Tibial nerve (tissue), 4 donors: ENCODE measurements around the gene USP5.

Source experiments
- CTCF ChIP-seq, 5 experiments: fragments of 200-600 bp in 3 of 5; fragments of 450-650 bp in 2 of 5; sonication (generic) in 3 of 5; IDR thresholded peaks; one replicate each; pipeline ENCODE4 v1.5.1; 2016 to 2019; ENCODE audit warnings: antibody characterized with exemption in 5 of 5, mild to moderate bottlenecking in 3 of 5, moderate library complexity in 2 of 5
- EP300 ChIP-seq, 2 donors: sonication (generic); formaldehyde crosslinking; IDR thresholded peaks; one replicate each; pipeline ENCODE4 v1.6.1; 2017; ENCODE audit warnings: antibody characterized with exemption in 2 of 2, mild to moderate bottlenecking in 1 of 2

DNA sequence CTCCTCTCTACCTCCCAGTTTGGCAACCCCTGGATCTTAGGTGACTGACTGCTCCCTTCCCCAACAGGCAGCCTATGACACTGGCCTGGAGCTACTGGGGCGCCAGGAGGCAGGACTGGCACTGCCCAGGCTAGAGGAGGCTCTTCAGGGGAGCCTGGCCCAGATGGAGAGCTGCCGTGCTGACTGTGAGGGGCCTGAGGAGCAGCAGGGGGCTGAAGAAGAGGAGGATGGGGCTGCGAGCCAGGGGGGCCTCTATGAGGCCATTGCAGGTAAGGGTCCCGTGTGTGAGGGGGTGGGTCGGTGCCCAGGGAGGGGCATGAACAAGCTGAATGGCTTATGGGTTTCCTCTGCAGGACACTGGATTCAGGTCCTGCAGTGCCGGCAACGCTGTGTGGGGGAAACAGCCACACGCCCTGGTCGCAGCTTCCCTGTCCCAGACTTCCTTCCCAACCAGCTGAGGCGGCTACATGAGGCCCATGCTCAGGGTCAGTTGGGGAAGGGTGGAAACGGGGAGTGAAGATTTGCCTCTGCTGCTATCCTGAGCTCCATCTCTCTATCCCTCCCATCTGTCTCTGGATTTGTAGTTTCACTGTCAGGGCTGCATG is 21.6 kb upstream of the USP5 start:
- TF ChIP-seq EP300 (IDR thresholded peaks at IDR 0.05) = no peak
- TF ChIP-seq CTCF (IDR thresholded peaks at IDR 0.05) = no peak
